ENCODE data around the gene AGGF1. TPM values are rescaled to one million over a fixed set of nuclear protein-coding genes. Genes with fewer than 3 reads are reported as not detected.

Gene AGGF1
- total and polyA plus RNA-seq, 2 donors from 2014 or later = 10.5 to 23.0 TPM

DNA sequence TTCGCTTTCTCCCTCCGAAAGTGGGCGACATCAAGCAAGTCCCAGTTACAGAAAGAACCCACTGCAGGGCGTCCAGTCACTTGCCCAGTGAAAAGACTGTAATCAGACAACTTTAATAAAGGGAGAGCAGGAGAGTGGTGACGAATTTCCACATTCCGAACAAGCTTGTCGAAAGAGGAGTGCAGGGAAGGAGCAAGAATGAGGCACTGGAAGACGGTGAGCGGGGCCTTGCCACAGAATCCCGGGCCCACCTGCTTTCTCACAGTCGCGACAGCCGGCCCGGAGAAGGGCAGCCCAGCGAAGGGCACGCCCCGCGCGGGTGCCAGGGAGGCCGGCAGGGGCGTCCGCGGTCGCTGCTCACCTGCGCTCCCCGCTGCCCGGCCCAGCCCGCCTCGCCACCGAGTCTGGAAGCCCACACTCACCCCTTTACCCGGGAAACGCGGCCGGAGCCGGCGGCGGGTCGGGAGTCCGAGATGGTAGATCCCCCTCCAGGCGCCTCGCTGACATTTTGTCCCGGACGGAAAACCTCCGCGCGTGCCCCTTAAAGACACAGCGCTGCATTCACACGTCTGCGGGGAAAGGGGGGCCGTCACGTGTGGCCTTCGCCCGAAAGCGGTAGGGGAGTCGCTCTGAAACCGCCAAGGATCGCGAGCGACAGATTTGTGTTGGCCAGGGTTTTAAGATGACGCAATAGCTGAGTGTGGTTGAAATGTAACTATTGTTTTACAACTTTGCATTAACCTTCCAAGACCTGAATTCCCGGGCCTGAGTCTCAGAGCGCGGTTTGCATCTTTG lies 56.7 kb downstream of the AGGF1 start, which contains the start of gene ZBED3:
ZBED3 (minus strand) TSS at position 597 of the 795 bp plus-strand sequence. CDS start 9,407 bp downstream, outside the sequence.
- Histone ChIP-seq H3K27ac (ENCODE audit: low read depth in 2 of 2, low read length in 2 of 2) (peak within 1 kb of the TSS; percentile 96), H3K4me3 (ENCODE audit: low read length in 3 of 3) (peak within 1 kb of the TSS; percentile 85 to 99 (median 97)), H3K9me3 (ENCODE audit: control insufficient read depth in 2 of 3, insufficient read depth in 1 of 3, low read length in 3 of 3) (no peaks in the 10 kb centered on the region), H3K4me1 (ENCODE audit: control insufficient read depth in 2 of 3, insufficient read depth in 2 of 3, low read depth in 1 of 3, low read length in 3 of 3) (peaks cover 6 to 10% (median 7%) of the 10 kb centered on the region in 3 donors), H3K36me3 (ENCODE audit: control insufficient read depth in 2 of 3, insufficient read depth in 3 of 3, low read length in 3 of 3) (peaks cover 0 to 4% (median 3%) of the 10 kb centered on the region in 3 donors), H3K9ac (ENCODE audit: low read length in 3 of 3) (peak within 1 kb of the TSS; percentile 95 to 99 (median 96)), H3K27me3 (ENCODE audit: control insufficient read depth, insufficient read depth, low read length) (no peaks in the 10 kb centered on the region)
- intact Hi-C loops (cut with DNase I) = no loop called here
- no peak for TF ChIP-seq CTCF (IDR thresholded peaks at IDR 0.05; ENCODE audit: borderline replicate concordance, extremely low read depth, insufficient read depth)
- no peak for FAIRE-seq
- peak; percentile 90 to 97 (median 93) for DNase-seq

- Histone ChIP-seq H3K4me1 (ENCODE audit: control insufficient read depth in 2 of 3, insufficient read depth in 2 of 3, low read depth in 1 of 3, low read length in 3 of 3) (peaks cover 6 to 10% (median 7%) of the 10 kb centered on the region in 3 donors), H3K9ac (ENCODE audit: low read length in 3 of 3) (peak overlapping the region; percentile 39 to 99 (median 95)), H3K27me3 (ENCODE audit: control insufficient read depth, insufficient read depth, low read length) (no peaks in the 10 kb centered on the region), H3K9me3 (ENCODE audit: control insufficient read depth in 2 of 3, insufficient read depth in 1 of 3, low read length in 3 of 3) (no peaks in the 10 kb centered on the region), H3K27ac (ENCODE audit: low read depth in 2 of 2, low read length in 2 of 2) (peak overlapping the region; percentile 96), H3K4me3 (ENCODE audit: low read length in 3 of 3) (peak overlapping the region; percentile 85 to 99 (median 97)), H3K36me3 (ENCODE audit: control insufficient read depth in 2 of 3, insufficient read depth in 3 of 3, low read length in 3 of 3) (peaks cover 0 to 4% (median 0%) of the 10 kb centered on the region in 3 donors)
- DNase-seq (peak; percentile 69 to 89 (median 85)), FAIRE-seq (no peak)
- TF ChIP-seq CTCF (IDR thresholded peaks at IDR 0.05; ENCODE audit: borderline replicate concordance, extremely low read depth, insufficient read depth) = no peak
- intact Hi-C loops (cut with DNase I) = no loop called here
Measured at GRCh38 chr5:77087484-77088261, 57.5 kb downstream of the AGGF1 start.

- Histone ChIP-seq H3K4me3 (ENCODE audit: low read length in 3 of 3) (no peak overlapping the region), H3K27ac (ENCODE audit: low read depth in 2 of 2, low read length in 2 of 2) (no peak overlapping the region), H3K9me3 (ENCODE audit: control insufficient read depth in 2 of 3, insufficient read depth in 1 of 3, low read length in 3 of 3) (no peaks in the 10 kb centered on the region), H3K36me3 (ENCODE audit: control insufficient read depth in 2 of 3, insufficient read depth in 3 of 3, low read length in 3 of 3) (no peaks in the 10 kb centered on the region), H3K4me1 (ENCODE audit: control insufficient read depth in 2 of 3, insufficient read depth in 2 of 3, low read depth in 1 of 3, low read length in 3 of 3) (no peaks in the 10 kb centered on the region), H3K9ac (ENCODE audit: low read length in 3 of 3) (no peak overlapping the region), H3K27me3 (ENCODE audit: control insufficient read depth, insufficient read depth, low read length) (no peaks in the 10 kb centered on the region)
- intact Hi-C loops (cut with DNase I) = no loop called here
- no peak for DNase-seq
- FAIRE-seq = no peak
- no peak for TF ChIP-seq CTCF (IDR thresholded peaks at IDR 0.05; ENCODE audit: borderline replicate concordance, extremely low read depth, insufficient read depth)
Measured at GRCh38 chr5:77095189-77095588, 65.0 kb downstream of the AGGF1 start.

All from kidney (tissue), 14 donors.